Right atrium auricular region (tissue), 2 donors: ENCODE results near the gene TTC33. TPM values are rescaled to one million over a fixed set of nuclear protein-coding genes. Genes with fewer than 3 reads are reported as not detected.

Source experiments
- DNase-seq: peaks from one replicate; pipeline ENCODE4 v3.0.0-alpha.2; 2019; ENCODE audit warnings: low spot score
- H3K27ac ChIP-seq, 2 donors: fragments of 200-600 bp; sonication (generic); 1 replicate in 1 of 2; 2 replicates in 1 of 2; pipeline ENCODE4 v1.5.1; 2016 to 2019
- H3K27me3 ChIP-seq, 2 donors: fragments of 200-600 bp; sonication (generic); one replicate each; pipeline versions ENCODE4 v1.5.1 to v1.6.0; 2017 to 2019
- H3K36me3 ChIP-seq: fragments of 200-600 bp; sonication (generic); one replicate; pipeline ENCODE4 v1.5.1; 2016
- H3K4me1 ChIP-seq, 2 donors: fragments of 200-600 bp; sonication (generic); one replicate each; pipeline versions ENCODE4 v1.5.1 to v1.6.0; 2017 to 2019
- H3K4me3 ChIP-seq, 2 donors: fragments of 200-600 bp; sonication (generic); 1 replicate in 1 of 2; 2 replicates in 1 of 2; pipeline ENCODE4 v1.5.1; 2017 to 2019; ENCODE audit warnings: mild to moderate bottlenecking in 1 of 2, moderate library complexity in 1 of 2
- H3K9me3 ChIP-seq, 2 donors: fragments of 200-600 bp; sonication (generic); one replicate each; pipeline ENCODE4 v1.5.1; 2019
- CTCF ChIP-seq, 2 donors: fragments of 200-600 bp; sonication (generic); IDR thresholded peaks; one replicate each; pipeline ENCODE4 v1.5.1; 2019; ENCODE audit warnings: antibody characterized with exemption in 2 of 2
- total RNA-seq, 2 donors: library from RNA; depleted of rRNA; stranded (reverse); fragments of >200 nt; gene quantifications; one replicate each; pipeline ENCODE4 v1.1.0, GENCODE V29; 2016

Gene TTC33
- total RNA-seq, 2 donors from 2014 or later = 10.2 to 16.7 TPM

- TF ChIP-seq CTCF (IDR thresholded peaks at IDR 0.05) = no peak
- Histone ChIP-seq H3K4me3 (no peak overlapping the region), H3K27ac (no peak overlapping the region), H3K36me3 (peaks cover 53% of the 10 kb centered on the region), H3K27me3 (no peaks in the 10 kb centered on the region), H3K9me3 (no peaks in the 10 kb centered on the region), H3K4me1 (no peaks in the 10 kb centered on the region)
- DNase-seq = no peak
Observed at GRCh38 chr5:40775085-40775845, 19.5 kb upstream of the TTC33 start.

- TF ChIP-seq CTCF (IDR thresholded peaks at IDR 0.05) = no peak
- no peaks in the 10 kb centered on the region for H3K4me1 ChIP-seq
- peaks cover 59% of the 10 kb centered on the region for H3K36me3 ChIP-seq
- H3K27ac ChIP-seq = no peak overlapping the region
- H3K27me3 ChIP-seq = no peaks in the 10 kb centered on the region
- H3K4me3 ChIP-seq = no peak overlapping the region
- no peaks in the 10 kb centered on the region for H3K9me3 ChIP-seq
- no peak for DNase-seq
Observed at GRCh38 chr5:40774623-40775022, 18.9 kb upstream of the TTC33 start.

GRCh38 chr5:40770764-40771163, 15.0 kb upstream of the TTC33 start:
- DNase-seq = no peak
- Histone ChIP-seq H3K4me3 (no peak overlapping the region), H3K4me1 (no peaks in the 10 kb centered on the region), H3K9me3 (no peaks in the 10 kb centered on the region), H3K27ac (no peak overlapping the region), H3K36me3 (peaks cover 68% of the 10 kb centered on the region), H3K27me3 (no peaks in the 10 kb centered on the region)
- no peak for TF ChIP-seq CTCF (IDR thresholded peaks at IDR 0.05)

GRCh38 chr5:40762705-40763104, 6.9 kb upstream of the TTC33 start:
- Histone ChIP-seq H3K4me1 (no peaks in the 10 kb centered on the region), H3K9me3 (no peaks in the 10 kb centered on the region), H3K27ac (no peak overlapping the region), H3K27me3 (no peaks in the 10 kb centered on the region), H3K4me3 (no peak overlapping the region), H3K36me3 (peaks cover 58% of the 10 kb centered on the region)
- no peak for TF ChIP-seq CTCF (IDR thresholded peaks at IDR 0.05)
- DNase-seq = no peak

- DNase-seq = no peak
- Histone ChIP-seq H3K4me1 (peaks cover 0 to 16% of the 10 kb centered on the region in 2 donors), H3K36me3 (peaks cover 13% of the 10 kb centered on the region), H3K27ac (no peak overlapping the region), H3K4me3 (no peak overlapping the region), H3K9me3 (no peaks in the 10 kb centered on the region), H3K27me3 (no peaks in the 10 kb centered on the region)
- no peak for TF ChIP-seq CTCF (IDR thresholded peaks at IDR 0.05)
Observed at GRCh38 chr5:40757400-40757799, 1.6 kb upstream of the TTC33 start.

GRCh38 chr5:40755093-40755406, 711 bp downstream of the TTC33 start:
- DNase-seq = peak; percentile 85
- no peaks in the 10 kb centered on the region for H3K36me3 ChIP-seq
- no peaks in the 10 kb centered on the region for H3K9me3 ChIP-seq
- peak; percentile 52 to 79 for TF ChIP-seq CTCF (IDR thresholded peaks at IDR 0.05)
- H3K4me3 ChIP-seq = peak overlapping the region; percentile 72 to 90
- H3K27ac ChIP-seq = peak overlapping the region; percentile 88 to 95
- peaks cover 0 to 16% of the 10 kb centered on the region in 2 donors for H3K4me1 ChIP-seq
- no peaks in the 10 kb centered on the region for H3K27me3 ChIP-seq
